ENCODE results near the gene TICRR.
A peak's percentile ranks its signal among the peaks of the same experiment; 100 is the strongest.
"Not testable (repeated sequence)": the region's sequence is repeated elsewhere in the genome, so short reads cannot be mapped to it uniquely, and the experiment has no call there.

TICRR gene, protein sequence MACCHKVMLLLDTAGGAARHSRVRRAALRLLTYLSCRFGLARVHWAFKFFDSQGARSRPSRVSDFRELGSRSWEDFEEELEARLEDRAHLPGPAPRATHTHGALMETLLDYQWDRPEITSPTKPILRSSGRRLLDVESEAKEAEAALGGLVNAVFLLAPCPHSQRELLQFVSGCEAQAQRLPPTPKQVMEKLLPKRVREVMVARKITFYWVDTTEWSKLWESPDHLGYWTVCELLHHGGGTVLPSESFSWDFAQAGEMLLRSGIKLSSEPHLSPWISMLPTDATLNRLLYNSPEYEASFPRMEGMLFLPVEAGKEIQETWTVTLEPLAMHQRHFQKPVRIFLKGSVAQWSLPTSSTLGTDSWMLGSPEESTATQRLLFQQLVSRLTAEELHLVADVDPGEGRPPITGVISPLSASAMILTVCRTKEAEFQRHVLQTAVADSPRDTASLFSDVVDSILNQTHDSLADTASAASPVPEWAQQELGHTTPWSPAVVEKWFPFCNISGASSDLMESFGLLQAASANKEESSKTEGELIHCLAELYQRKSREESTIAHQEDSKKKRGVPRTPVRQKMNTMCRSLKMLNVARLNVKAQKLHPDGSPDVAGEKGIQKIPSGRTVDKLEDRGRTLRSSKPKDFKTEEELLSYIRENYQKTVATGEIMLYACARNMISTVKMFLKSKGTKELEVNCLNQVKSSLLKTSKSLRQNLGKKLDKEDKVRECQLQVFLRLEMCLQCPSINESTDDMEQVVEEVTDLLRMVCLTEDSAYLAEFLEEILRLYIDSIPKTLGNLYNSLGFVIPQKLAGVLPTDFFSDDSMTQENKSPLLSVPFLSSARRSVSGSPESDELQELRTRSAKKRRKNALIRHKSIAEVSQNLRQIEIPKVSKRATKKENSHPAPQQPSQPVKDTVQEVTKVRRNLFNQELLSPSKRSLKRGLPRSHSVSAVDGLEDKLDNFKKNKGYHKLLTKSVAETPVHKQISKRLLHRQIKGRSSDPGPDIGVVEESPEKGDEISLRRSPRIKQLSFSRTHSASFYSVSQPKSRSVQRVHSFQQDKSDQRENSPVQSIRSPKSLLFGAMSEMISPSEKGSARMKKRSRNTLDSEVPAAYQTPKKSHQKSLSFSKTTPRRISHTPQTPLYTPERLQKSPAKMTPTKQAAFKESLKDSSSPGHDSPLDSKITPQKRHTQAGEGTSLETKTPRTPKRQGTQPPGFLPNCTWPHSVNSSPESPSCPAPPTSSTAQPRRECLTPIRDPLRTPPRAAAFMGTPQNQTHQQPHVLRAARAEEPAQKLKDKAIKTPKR (N-terminal part only)

DNA sequence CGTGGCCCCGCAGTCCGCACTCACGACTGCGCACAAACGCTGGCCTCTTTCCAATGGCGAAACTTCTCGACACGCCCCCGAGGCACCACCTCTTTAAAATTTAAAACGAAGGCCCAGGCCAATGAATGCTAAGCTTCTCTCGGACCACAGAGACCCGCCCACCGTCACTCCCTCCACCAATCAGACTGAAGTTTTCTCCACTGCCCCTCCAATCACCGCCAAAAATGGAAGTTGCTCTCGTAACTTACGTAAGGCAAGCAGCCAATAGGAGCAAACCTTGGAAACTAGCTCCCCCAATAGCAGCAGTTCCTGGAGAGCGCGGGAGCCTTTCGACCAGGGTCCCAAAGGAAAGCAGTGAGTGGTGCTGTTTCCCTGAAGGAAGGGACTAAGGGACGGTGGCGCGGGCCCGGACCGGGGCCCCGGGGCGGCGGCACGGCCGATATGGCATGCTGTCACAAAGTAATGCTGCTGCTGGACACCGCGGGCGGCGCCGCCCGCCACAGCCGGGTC is at the start of gene TICRR:
Gene TICRR (plus strand): TSS at position 324 of the 510 bp plus-strand sequence. CDS start 118 bp downstream, at position 442.
- peak; percentile 99 for DNase-seq (ENCODE audit: low spot score)

DNA sequence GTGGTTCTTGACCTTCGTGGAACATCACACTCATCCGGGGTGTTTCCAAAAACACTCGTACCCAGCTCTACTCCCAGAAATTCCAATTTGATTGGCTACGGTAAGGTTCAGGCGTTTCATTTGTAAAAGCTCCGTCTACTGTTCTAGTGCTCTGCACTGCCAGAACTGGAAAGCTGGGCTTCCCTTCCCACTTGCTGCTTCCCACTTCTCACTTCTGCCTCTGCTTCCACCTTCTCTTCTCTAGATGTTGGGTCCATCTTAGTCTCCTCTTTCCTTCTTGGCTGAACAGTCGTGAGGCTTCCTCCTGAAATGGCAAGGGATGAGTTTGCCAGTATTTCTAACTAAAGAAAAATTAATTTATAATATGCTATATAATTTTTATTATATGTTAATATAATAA is 49.1 kb upstream of the TICRR start:
- no peak for DNase-seq (ENCODE audit: low spot score)

- no peak for DNase-seq (ENCODE audit: low spot score)
Measured at GRCh38 chr15:89526601-89527441, 48.4 kb upstream of the TICRR start.

DNA sequence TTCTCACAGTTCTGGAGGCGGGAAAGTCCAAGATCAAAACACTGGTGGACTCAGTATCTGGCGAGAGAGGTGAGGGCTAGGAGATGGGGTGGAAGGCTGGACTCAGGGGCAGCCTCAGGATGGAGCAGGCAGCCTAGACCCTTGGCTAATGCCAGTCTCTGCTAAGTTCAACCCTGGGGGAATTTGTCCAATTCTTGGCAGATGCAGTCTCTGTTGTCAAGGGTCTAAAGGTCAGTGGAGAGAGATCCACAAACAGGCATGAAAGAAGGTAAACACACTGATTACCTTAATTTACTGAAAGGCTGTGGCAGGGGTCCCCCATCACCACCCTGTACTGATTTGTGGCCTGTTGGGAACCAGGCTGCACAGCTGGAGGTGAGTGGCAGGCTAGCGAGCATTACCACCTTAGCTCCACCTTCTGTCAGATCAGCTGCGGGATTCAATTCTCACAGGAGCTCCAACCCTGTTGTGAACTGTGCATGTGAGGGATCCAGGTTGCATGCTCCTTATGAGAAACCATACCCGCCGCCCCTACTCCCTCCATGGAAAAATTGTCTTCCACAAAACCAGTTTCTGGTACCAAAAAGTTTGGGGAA is 46.4 kb upstream of the TICRR start:
- no peak for DNase-seq (ENCODE audit: low spot score)

GRCh38 chr15:89530976-89531375 is 44.3 kb upstream of the TICRR start:
- DNase-seq (ENCODE audit: low spot score): no peak

DNA sequence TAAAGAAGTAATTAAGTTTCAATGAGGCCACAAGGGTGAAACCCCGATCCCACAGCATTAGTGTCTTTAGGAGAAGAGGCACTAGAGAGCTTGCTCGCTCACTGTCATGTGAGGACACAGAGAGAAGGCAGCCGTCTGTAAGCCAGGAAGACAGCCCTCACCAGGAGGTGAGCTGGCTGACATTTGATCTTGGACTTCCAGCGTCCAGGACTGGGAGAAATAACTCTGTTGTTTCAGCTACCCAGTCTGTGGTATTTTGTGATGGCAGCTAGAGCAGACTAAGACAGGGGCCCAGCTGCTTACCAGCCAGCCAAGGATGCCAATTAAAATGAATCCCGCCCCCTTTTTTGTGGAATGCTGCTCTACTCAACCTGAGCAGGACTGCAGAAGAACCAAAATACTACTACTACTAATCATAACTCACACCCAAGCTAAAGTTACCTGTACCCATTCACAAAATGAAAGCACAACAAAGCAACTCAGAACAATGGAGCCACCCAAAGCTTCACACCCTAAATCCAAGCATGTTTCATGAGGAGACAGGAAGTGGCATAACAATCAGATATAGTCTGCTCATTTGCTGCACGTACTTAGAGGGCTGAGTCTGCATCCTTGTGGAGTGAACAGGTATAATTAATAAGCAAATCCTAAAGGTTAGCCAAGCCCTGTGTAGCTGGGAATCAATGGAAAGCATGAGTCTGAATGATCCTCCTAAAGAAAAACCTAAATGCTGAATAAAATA is 43.3 kb upstream of the TICRR start:
- DNase-seq (ENCODE audit: low spot score): no peak

DNA sequence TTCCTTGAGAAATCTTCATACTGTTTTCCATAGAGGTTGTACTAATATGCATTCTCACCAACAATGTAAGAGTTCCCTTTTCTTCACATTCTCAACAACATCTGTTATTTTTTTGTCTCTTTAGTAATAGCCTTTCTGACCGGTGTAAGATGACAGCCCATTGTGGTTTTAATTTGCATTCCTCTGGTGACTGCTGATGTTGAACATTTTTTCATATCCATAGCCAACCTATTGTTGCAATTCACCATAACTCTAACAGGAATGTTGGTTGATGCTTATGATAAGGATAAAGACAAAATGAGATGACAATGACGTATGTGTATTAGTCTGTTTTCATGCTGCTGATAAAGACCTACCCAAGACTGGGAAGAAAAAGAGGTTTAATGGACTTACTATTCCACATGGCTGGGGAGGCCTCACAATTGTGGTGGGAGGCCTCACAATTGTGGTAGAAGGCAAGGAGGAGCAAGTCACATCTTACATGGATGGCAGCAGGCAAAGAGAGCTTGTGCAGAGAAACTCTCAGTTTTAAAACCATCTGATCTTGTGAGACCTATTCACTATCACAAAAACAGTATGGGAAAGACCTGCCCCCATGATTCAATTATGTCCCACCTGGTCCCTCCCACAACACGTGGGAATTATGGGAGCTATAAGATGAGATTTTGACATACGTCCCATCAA is 41.3 kb upstream of the TICRR start:
- no peak for DNase-seq (ENCODE audit: low spot score)

- no peak for DNase-seq (ENCODE audit: low spot score)
Measured at GRCh38 chr15:89539027-89539426, 36.2 kb upstream of the TICRR start.

DNA sequence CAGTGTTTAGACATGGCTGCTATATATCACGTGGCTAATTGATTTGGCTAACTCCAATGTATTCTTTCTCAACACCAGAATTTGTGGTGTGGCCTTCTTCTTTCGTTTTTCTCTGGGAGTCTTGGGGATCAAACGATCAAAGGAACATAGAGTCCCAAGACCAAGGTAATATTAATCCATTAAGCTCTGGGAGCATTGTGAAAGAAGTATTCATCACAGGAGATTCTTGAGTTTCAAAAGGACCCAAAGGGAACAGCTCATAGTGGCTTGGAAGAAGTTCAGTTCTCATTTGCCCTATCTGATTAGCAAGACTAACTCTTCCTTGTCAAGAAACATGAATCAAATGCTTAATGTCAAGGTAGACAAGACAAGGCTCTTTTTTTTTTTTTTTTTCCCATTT is 32.9 kb upstream of the TICRR start:
- DNase-seq (ENCODE audit: low spot score): no peak

GRCh38 chr15:89543389-89543788 is 31.9 kb upstream of the TICRR start:
- DNase-seq (ENCODE audit: low spot score): no peak

- not testable (repeated sequence) for DNase-seq (ENCODE audit: low spot score)
Measured at GRCh38 chr15:89549138-89549537, 26.1 kb upstream of the TICRR start.

DNA sequence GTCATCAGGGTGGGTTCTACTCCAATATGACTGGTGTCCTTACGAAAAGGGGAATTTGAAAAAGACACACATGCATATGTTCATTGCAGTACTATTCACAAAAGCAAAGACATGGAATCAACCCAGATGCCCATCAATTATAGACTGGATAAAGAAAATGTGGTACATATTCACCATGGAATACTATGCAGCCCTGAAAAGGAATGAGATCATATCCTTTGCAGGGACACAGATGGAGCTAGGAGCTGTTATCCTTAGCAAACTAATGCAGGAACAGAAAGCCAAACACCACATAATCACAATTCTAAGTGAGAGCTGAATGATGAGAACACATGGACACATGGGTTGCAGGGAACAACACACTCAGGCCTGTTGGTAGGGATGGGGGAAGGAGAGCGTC is 24.8 kb upstream of the TICRR start:
- no peak for DNase-seq (ENCODE audit: low spot score)

GRCh38 chr15:89551550-89551949 is 23.7 kb upstream of the TICRR start:
- no peak for DNase-seq (ENCODE audit: low spot score)

DNA sequence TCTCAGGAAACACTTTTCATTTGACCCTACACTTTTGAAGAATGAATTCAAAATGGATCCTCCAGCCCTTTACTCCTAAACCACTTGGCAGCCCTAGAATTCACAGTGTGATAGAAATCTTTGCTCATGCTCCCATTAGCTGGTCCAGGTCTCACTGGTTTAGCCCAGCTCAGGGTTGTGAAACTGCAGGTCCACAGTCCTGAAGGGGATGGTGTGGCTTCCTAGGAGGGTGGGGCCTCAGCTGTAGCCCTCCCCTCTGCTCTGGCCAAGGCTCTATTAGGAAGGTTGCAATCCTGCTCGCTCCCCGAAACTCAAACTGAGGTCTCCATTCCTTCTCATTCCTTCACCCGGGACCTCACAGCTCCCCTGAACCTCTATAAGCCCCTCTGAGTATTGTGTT is 21.6 kb upstream of the TICRR start:
- no peak for DNase-seq (ENCODE audit: low spot score)

DNA sequence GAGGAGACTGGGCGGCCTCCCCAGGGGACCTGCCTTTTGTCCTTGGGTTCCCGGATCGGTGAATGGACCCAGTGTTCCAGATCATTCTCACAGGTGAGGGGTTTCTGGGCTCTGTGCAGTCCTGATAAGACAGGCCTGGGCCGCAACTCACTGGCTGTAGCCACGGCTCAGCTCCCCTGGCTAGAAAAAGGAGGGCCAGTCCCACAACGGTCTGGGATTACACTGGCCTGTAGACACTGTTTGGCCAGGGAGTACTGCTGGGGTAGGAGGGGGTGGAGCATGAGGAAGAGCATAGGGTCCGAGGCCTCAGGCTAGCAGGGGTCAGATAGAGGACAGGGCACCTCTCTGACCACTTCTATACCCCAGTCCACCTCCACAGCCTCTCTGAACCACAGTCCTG is 21.0 kb upstream of the TICRR start:
- no peak for DNase-seq (ENCODE audit: low spot score)

DNA sequence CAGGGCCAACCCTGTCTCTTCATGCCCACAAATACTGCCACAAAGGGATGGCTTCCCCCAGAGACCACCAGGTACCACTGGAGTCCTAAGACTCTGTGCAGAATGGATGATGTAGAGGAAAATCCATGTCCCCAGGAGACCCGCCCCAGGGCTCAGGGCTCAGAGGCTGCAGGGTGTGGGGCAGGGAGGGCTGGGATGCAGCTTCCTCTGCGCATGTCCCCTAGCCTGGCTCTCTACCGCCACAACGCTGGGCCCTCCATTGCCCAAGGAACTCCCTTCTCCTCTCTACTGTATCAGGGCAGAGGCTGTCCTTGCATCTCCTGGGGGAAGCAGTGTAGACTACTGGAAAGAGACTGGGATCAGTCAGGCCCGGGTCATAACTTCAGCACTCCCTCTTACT is 19.5 kb upstream of the TICRR start:
- no peak for DNase-seq (ENCODE audit: low spot score)

DNA sequence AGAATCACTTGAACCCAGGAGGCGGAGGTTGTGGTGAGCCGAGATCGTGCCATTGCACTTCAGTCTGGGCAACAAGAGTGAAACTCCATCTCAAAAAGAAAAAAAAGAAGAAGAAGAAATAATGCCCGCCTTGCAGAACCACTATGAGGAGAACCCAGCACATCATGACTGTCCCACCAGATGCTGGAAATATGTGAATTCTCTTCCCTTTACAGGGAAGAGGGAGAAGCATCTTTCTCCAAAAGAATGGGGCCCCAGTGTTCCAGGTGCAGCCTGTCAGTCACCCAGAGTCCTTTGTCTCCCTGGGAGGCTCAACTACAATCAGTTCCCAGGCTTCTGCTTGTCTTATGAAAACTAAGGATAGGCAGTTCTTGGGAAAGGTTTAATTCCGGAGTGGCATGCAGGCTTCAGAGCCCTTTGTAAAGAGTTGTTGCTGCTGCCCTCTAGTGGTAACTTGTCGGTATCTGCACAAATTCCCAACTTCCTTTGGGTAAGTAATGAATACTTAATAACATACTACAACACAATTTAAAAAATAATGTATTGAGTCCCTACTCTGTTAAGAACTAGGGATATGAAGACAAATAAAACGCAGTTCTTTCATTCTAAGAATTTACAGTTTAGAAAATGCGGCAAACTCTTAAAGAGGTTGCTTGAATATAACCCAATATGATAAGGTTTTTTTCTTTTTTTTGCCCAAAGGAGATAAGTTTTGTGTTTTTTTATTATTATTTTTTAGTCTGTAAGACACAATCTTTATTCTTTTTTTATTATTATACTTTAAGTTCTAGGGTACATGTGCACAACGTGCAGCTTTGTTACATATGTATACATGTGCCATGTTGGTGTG is 18.6 kb upstream of the TICRR start:
- peak; percentile 72 for DNase-seq (ENCODE audit: low spot score)

GRCh38 chr15:89559769-89560264 is 15.5 kb upstream of the TICRR start:
- no peak for DNase-seq (ENCODE audit: low spot score)
